ENCODE results near the gene LTF. TPM values are rescaled to one million over a fixed set of nuclear protein-coding genes. Genes with fewer than 3 reads are reported as not detected.

Gene LTF
- total RNA-seq, 1 experiment from 2014 or later = not detected

- H3K27me3 Mint-ChIP-seq (ENCODE audit: unreplicated experiment) = peaks cover 78% of the 10 kb centered on the region
- CTCF ChIA-PET = no interaction called here
These were observed 6.1 kb upstream of the LTF start for GRCh38 chr3:46470831-46471230.

DNA sequence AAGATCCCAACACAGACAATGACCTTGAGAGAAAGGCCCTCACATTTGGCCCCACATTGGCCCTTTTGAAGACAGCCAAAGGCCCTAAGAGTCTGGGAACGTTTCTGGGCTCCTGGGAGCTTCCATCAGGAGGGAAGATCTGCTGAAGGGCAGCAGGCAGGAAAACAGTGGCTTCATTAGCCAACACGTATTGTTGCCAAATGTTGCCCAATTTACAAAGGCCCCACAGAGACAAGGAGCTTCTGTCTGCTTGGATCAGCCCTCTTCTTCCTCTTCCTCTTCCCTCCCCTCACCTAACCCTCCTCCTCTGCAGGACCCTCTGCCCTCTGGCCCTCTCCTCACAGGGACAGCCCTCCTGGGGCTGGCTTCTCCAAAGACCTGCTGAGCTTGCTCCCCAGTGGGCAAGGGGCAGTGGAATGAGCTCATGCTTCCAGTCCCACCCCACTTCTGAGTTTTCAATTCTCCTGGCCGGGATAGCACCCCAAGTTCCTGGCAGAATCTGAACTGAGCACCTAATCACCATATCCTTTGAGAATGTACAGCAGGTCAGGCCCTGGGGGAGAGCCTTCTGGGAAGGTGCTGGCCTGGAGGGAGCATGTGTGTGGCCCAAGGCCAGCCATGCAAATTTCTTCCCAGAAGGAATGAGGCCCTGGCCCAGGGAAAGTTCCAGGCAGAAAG is 5.1 kb upstream of the LTF start:
- CTCF ChIA-PET = no interaction called here
- TF ChIP-seq CTCF (IDR thresholded peaks at IDR 0.05; ENCODE audit: unreplicated experiment) = no peak
- intact Hi-C loops (cut with micrococcal nuclease; ENCODE audit: unreplicated experiment) = no loop called here
- no peak for DNase-seq
- Mint-ChIP-seq H3K27ac (ENCODE audit: unreplicated experiment) (no peak overlapping the region), H3K36me3 (ENCODE audit: insufficient read depth, unreplicated experiment) (no peaks in the 10 kb centered on the region), H3K9me3 (ENCODE audit: low read depth, unreplicated experiment) (peaks cover 5% of the 10 kb centered on the region), H3K4me1 (ENCODE audit: low read depth, unreplicated experiment) (no peaks in the 10 kb centered on the region), H3K27me3 (ENCODE audit: unreplicated experiment) (peaks cover 78% of the 10 kb centered on the region), H3K4me3 (ENCODE audit: low read depth, unreplicated experiment) (no peak overlapping the region)
- BruUV-seq (replicated peaks) = no TSS peak

More at GRCh38 chr3:46470831-46471230, 6.1 kb upstream of the LTF start:
- no peaks in the 10 kb centered on the region for H3K36me3 Mint-ChIP-seq (ENCODE audit: insufficient read depth, unreplicated experiment)
- no peak for TF ChIP-seq CTCF (IDR thresholded peaks at IDR 0.05; ENCODE audit: unreplicated experiment)
- no peak overlapping the region for H3K4me3 Mint-ChIP-seq (ENCODE audit: low read depth, unreplicated experiment)
- H3K27ac Mint-ChIP-seq (ENCODE audit: unreplicated experiment) = no peak overlapping the region
- H3K4me1 Mint-ChIP-seq (ENCODE audit: low read depth, unreplicated experiment) = no peaks in the 10 kb centered on the region
- H3K9me3 Mint-ChIP-seq (ENCODE audit: low read depth, unreplicated experiment) = peaks cover 6% of the 10 kb centered on the region
- no TSS peak for BruUV-seq (replicated peaks)
- intact Hi-C loops (cut with micrococcal nuclease; ENCODE audit: unreplicated experiment) = no loop called here
- DNase-seq = no peak

- no peaks in the 10 kb centered on the region for H3K4me1 Mint-ChIP-seq (ENCODE audit: low read depth, unreplicated experiment)
- no peak for TF ChIP-seq CTCF (IDR thresholded peaks at IDR 0.05; ENCODE audit: unreplicated experiment)
- CTCF ChIA-PET = no interaction called here
- peaks cover 78% of the 10 kb centered on the region for H3K27me3 Mint-ChIP-seq (ENCODE audit: unreplicated experiment)
- no peak for DNase-seq
- intact Hi-C loops (cut with micrococcal nuclease; ENCODE audit: unreplicated experiment) = no loop called here
- no peak overlapping the region for H3K27ac Mint-ChIP-seq (ENCODE audit: unreplicated experiment)
- H3K36me3 Mint-ChIP-seq (ENCODE audit: insufficient read depth, unreplicated experiment) = no peaks in the 10 kb centered on the region
- H3K4me3 Mint-ChIP-seq (ENCODE audit: low read depth, unreplicated experiment) = no peak overlapping the region
- BruUV-seq (replicated peaks) = no TSS peak
- no peaks in the 10 kb centered on the region for H3K9me3 Mint-ChIP-seq (ENCODE audit: low read depth, unreplicated experiment)
These were observed 4.3 kb upstream of the LTF start for GRCh38 chr3:46468753-46469600.

GRCh38 chr3:46467562-46467961 is 2.9 kb upstream of the LTF start:
- H3K36me3 Mint-ChIP-seq (ENCODE audit: insufficient read depth, unreplicated experiment) = no peaks in the 10 kb centered on the region
- BruUV-seq (replicated peaks) = no TSS peak
- H3K4me3 Mint-ChIP-seq (ENCODE audit: low read depth, unreplicated experiment) = no peak overlapping the region
- H3K4me1 Mint-ChIP-seq (ENCODE audit: low read depth, unreplicated experiment) = no peaks in the 10 kb centered on the region
- CTCF ChIA-PET = interaction anchor here (0.6 kb wide), 1 partner anchor 174 kb away, joined by 10 read pairs; no protein-coding TSS in a partner anchor
- DNase-seq = no peak
- TF ChIP-seq CTCF (IDR thresholded peaks at IDR 0.05; ENCODE audit: unreplicated experiment) = no peak
- H3K9me3 Mint-ChIP-seq (ENCODE audit: low read depth, unreplicated experiment) = no peaks in the 10 kb centered on the region
- H3K27me3 Mint-ChIP-seq (ENCODE audit: unreplicated experiment) = peaks cover 78% of the 10 kb centered on the region
- intact Hi-C loops (cut with micrococcal nuclease; ENCODE audit: unreplicated experiment) = no loop called here
- H3K27ac Mint-ChIP-seq (ENCODE audit: unreplicated experiment) = no peak overlapping the region

Data from Calu3 (cell line).